ENCODE measurements around the gene CDK5RAP2. TPM values are rescaled to one million over a fixed set of nuclear protein-coding genes. Genes with fewer than 3 reads are reported as not detected.

The CDK5RAP2 gene
- total RNA-seq, 4 donors from 2014 or later, result 57.4 to 86.3 (median 70.3) TPM

GRCh38 chr9:120482424-120483186 lies 97.4 kb downstream of the CDK5RAP2 start:
- no peaks in the 10 kb centered on the region for H3K9me3 ChIP-seq
- H3K4me1 ChIP-seq, result peaks cover 40 to 42% of the 10 kb centered on the region in 2 donors
- H3K4me3 ChIP-seq, result no peak overlapping the region
- intact Hi-C loops (cut with DNase I; ENCODE audit: low total_unique reads), result loop anchor here (1.0 to 5.0 kb wide), 3 partner anchors 50 to 680 kb away; no protein-coding TSS in a partner anchor
- no peaks in the 10 kb centered on the region for H3K27me3 ChIP-seq
- peak overlapping the region; percentile 84 to 89 (median 86) for H3K27ac ChIP-seq
- ATAC-seq (no peak), DNase-seq (peak; percentile 23 to 45)
- in situ Hi-C loops (cut with MboI; ENCODE audit: low sequenced_read_pairs in 4 of 4), result loop anchor here in 2 of 4 donors (25.0 kb wide), 1 partner anchor 670 kb away; no protein-coding TSS in a partner anchor
- H3K36me3 ChIP-seq, result peaks cover 0 to 11% of the 10 kb centered on the region in 2 donors
- no peak for TF ChIP-seq CTCF (IDR thresholded peaks at IDR 0.05 in 4 of 5, conservative IDR thresholded peaks at IDR 0.05 in 1 of 5)
- TF ChIP-seq POLR2A (IDR thresholded peaks at IDR 0.05), result no peak

DNA sequence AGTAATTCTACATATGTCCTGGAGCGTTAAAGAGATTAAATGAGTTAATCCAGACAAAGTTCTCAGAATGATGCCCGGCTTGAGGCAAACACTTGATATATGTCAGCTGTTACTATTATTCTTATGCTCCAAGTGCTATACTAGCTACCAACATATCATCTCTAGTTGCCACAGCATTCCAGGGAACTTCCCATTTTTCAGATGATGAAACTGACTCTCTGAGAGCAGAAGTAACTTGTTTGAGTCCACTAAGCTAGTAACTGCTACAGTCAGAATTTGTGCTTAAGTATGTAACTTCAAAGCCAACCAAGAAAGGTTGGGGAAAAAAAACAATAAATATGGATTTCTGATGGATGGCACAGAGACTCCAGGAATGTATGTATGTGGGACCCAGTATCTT lies 98.1 kb downstream of the CDK5RAP2 start:
- peak overlapping the region; percentile 84 to 89 (median 86) for H3K27ac ChIP-seq
- in situ Hi-C loops (cut with MboI; ENCODE audit: low sequenced_read_pairs in 4 of 4), result loop anchor here in 2 of 4 donors (25.0 kb wide), 1 partner anchor 670 kb away; no protein-coding TSS in a partner anchor
- ATAC-seq, result no peak
- H3K4me3 ChIP-seq, result no peak overlapping the region
- TF ChIP-seq CTCF (IDR thresholded peaks at IDR 0.05 in 4 of 5, conservative IDR thresholded peaks at IDR 0.05 in 1 of 5) (no peak), POLR2A (IDR thresholded peaks at IDR 0.05) (no peak)
- H3K27me3 ChIP-seq, result no peaks in the 10 kb centered on the region
- intact Hi-C loops (cut with DNase I; ENCODE audit: low total_unique reads), result loop anchor here (1.0 to 5.0 kb wide), 3 partner anchors 50 to 680 kb away; no protein-coding TSS in a partner anchor
- no peaks in the 10 kb centered on the region for H3K9me3 ChIP-seq
- peaks cover 46 to 48% of the 10 kb centered on the region in 2 donors for H3K4me1 ChIP-seq
- peaks cover 0 to 5% of the 10 kb centered on the region in 2 donors for H3K36me3 ChIP-seq
- DNase-seq, result no peak

GRCh38 chr9:120481248-120481647 lies 98.7 kb downstream of the CDK5RAP2 start:
- H3K27ac ChIP-seq, result peak overlapping the region; percentile 84 to 89 (median 86)
- intact Hi-C loops (cut with DNase I; ENCODE audit: low total_unique reads) (loop anchor here (5.0 kb wide), 2 partner anchors 96 to 679 kb away; no protein-coding TSS in a partner anchor), in situ Hi-C loops (cut with MboI; ENCODE audit: low sequenced_read_pairs in 4 of 4) (loop anchor here in 2 of 4 donors (25.0 kb wide), 1 partner anchor 669 kb away; no protein-coding TSS in a partner anchor)
- TF ChIP-seq CTCF (IDR thresholded peaks at IDR 0.05 in 4 of 5, conservative IDR thresholded peaks at IDR 0.05 in 1 of 5) (no peak), POLR2A (IDR thresholded peaks at IDR 0.05) (no peak)
- H3K36me3 ChIP-seq, result no peaks in the 10 kb centered on the region
- no peaks in the 10 kb centered on the region for H3K9me3 ChIP-seq
- DNase-seq, result no peak
- H3K4me1 ChIP-seq, result peaks cover 46 to 48% of the 10 kb centered on the region in 2 donors
- no peaks in the 10 kb centered on the region for H3K27me3 ChIP-seq
- H3K4me3 ChIP-seq, result no peak overlapping the region
- ATAC-seq, result no peak

GRCh38 chr9:120480707-120481106 lies 99.3 kb downstream of the CDK5RAP2 start:
- H3K9me3 ChIP-seq, result no peaks in the 10 kb centered on the region
- ATAC-seq (peak; percentile 87), DNase-seq (peak; percentile 77 to 80)
- H3K36me3 ChIP-seq, result no peaks in the 10 kb centered on the region
- H3K4me1 ChIP-seq, result peaks cover 46 to 48% of the 10 kb centered on the region in 2 donors
- H3K27me3 ChIP-seq, result no peaks in the 10 kb centered on the region
- TF ChIP-seq CTCF (IDR thresholded peaks at IDR 0.05 in 4 of 5, conservative IDR thresholded peaks at IDR 0.05 in 1 of 5) (no peak), POLR2A (IDR thresholded peaks at IDR 0.05) (peak in 1 of 2 donors; percentile 22)
- intact Hi-C loops (cut with DNase I; ENCODE audit: low total_unique reads) (loop anchor here (5.0 kb wide), 2 partner anchors 97 to 678 kb away; no protein-coding TSS in a partner anchor), in situ Hi-C loops (cut with MboI; ENCODE audit: low sequenced_read_pairs in 4 of 4) (loop anchor here in 2 of 4 donors (25.0 kb wide), 1 partner anchor 668 kb away; no protein-coding TSS in a partner anchor)
- no peak overlapping the region for H3K4me3 ChIP-seq
- H3K27ac ChIP-seq, result peak overlapping the region; percentile 84 to 89 (median 86)
